Measurements from ENCODE around the gene ARPC2. TPM values are rescaled to one million over a fixed set of nuclear protein-coding genes. Genes with fewer than 3 reads are reported as not detected.

The ARPC2 gene
- total and polyA plus RNA-seq, 2 of the 13 experiments (the other 11 are each of a cell fraction or from before 2014, with no cell fraction given) = 168 to 303 TPM

DNA sequence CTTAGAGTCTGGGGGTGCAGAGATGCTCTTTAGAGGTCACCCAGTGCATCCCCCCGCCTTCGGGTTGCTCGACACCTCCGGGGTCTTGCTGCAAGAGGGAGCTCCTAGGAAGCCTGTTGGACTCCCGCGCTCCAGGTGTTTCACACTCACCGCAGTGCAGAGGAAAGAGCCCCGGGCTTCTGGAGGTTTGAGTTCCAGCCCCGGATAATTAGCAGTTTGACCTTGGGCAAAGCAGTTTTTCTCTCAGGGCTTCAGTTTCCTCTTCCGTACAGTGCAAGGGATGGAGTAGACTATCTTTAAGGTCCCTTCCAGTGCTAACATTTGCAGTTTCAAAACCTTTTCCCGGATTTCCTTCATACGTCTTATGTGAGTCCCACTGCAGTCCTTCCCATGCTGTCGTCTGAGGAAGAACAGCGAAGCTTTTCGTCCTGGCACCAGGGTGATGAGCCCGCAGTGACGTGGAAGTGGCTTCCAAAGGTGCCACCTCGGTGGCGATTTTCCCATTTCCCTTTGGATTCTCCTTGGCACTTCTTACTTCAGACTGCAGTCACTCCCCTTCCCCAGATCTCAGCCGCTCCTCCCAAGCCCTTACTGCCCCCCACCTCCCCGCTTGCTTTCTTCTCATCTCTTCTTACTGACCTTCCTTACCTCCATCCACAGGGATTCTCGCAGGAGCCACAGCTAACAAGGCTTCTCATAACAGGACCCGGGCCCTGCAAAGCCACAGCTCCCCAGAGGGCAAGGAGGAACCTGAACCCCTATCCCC is 53.9 kb downstream of the ARPC2 start (continued):
- TF ChIP-seq EHMT2 (IDR thresholded peaks at IDR 0.05; ENCODE audit: borderline replicate concordance, low read depth, low read length) = no peak
- TF ChIP-seq CENPX (CRISPR knock-in tag; IDR thresholded peaks at IDR 0.05) = no peak
- TF ChIP-seq TCF12 (IDR thresholded peaks at IDR 0.05) = no peak
- no peak for TF ChIP-seq TCF12 (CRISPR knock-in tag; IDR thresholded peaks at IDR 0.05)
- TF ChIP-seq ZKSCAN5 (CRISPR knock-in tag; IDR thresholded peaks at IDR 0.05) = no peak
- TF ChIP-seq, protein P1, sequence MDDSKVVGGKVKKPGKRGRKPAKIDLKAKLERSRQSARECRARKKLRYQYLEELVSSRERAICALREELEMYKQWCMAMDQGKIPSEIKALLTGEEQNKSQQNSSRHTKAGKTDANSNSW (CRISPR knock-in tag; IDR thresholded peaks at IDR 0.05; ENCODE audit: borderline replicate concordance) = no peak
- 0 out of 2 replicates have a peak, but pooled peaks have one; percentile 65 for TF ChIP-seq ZFP82 (CRISPR knock-in tag; IDR thresholded peaks at IDR 0.05; ENCODE audit: borderline replicate concordance)
- TF ChIP-seq, protein P2, sequence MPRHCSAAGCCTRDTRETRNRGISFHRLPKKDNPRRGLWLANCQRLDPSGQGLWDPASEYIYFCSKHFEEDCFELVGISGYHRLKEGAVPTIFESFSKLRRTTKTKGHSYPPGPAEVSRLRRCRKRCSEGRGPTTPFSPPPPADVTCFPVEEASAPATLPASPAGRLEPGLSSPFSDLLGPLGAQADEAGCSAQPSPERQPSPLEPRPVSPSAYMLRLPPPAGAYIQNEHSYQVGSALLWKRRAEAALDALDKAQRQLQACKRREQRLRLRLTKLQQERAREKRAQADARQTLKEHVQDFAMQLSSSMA (CRISPR knock-in tag; IDR thresholded peaks at IDR 0.05) = peak; percentile 59; the same call in 1 of the 2 replicates
- TF ChIP-seq ZNF10 (CRISPR knock-in tag; IDR thresholded peaks at IDR 0.05; ENCODE audit: borderline replicate concordance, low read depth) = no peak
- TF ChIP-seq, protein P3, sequence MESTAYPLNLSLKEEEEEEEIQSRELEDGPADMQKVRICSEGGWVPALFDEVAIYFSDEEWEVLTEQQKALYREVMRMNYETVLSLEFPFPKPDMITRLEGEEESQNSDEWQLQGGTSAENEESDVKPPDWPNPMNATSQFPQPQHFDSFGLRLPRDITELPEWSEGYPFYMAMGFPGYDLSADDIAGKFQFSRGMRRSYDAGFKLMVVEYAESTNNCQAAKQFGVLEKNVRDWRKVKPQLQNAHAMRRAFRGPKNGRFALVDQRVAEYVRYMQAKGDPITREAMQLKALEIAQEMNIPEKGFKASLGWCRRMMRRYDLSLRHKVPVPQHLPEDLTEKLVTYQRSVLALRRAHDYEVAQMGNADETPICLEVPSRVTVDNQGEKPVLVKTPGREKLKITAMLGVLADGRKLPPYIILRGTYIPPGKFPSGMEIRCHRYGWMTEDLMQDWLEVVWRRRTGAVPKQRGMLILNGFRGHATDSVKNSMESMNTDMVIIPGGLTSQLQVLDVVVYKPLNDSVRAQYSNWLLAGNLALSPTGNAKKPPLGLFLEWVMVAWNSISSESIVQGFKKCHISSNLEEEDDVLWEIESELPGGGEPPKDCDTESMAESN (CRISPR knock-in tag; conservative IDR thresholded peaks at IDR 0.05) = no peak
- no peak for TF ChIP-seq HMG20B (CRISPR knock-in tag; conservative IDR thresholded peaks at IDR 0.05)
- TF ChIP-seq ZNF225 (CRISPR knock-in tag; IDR thresholded peaks at IDR 0.05) = peak; percentile 74; the same call in 1 of the 2 replicates
- peak; percentile 41; the same call in 1 of the 2 replicates for TF ChIP-seq KDM5A (IDR thresholded peaks at IDR 0.05; ENCODE audit: borderline replicate concordance, low read length)
- TF ChIP-seq ZNF713 (CRISPR knock-in tag; IDR thresholded peaks at IDR 0.05) = no peak
- TF ChIP-seq ZNF33A (CRISPR knock-in tag; IDR thresholded peaks at IDR 0.05; ENCODE audit: borderline replicate concordance) = peak; percentile 79; the same call in 1 of the 2 replicates
- TF ChIP-seq ZNF746 (CRISPR knock-in tag; IDR thresholded peaks at IDR 0.05) = no peak
- TF ChIP-seq ZSCAN20 (CRISPR knock-in tag; IDR thresholded peaks at IDR 0.05; ENCODE audit: borderline replicate concordance) = 0 out of 2 replicates have a peak, but pooled peaks have one; percentile 13
